NT2/D1 (cell line): ENCODE measurements around the gene B3GNT9.

Experiments
- DNase-seq: peaks from one replicate; pipeline ENCODE4 v3.0.0-alpha.2; 2011; ENCODE audit warnings: low read depth, low spot score
- H3K27me3 ChIP-seq: 2 replicates; pipeline ENCODE4 v1.6.0; 2011; ENCODE audit warnings: mild to moderate bottlenecking; ENCODE audit not compliant: insufficient read length, insufficient read depth
- H3K36me3 ChIP-seq: 2 replicates; pipeline ENCODE4 v1.6.1; 2011; ENCODE audit warnings: mild to moderate bottlenecking, low read length, mixed read lengths; ENCODE audit not compliant: insufficient read depth, insufficient read length
- H3K4me1 ChIP-seq: 2 replicates; pipeline ENCODE4 v1.5.1; 2011; ENCODE audit not compliant: insufficient read depth, insufficient read length
- H3K4me3 ChIP-seq: 2 replicates; pipeline ENCODE4 v1.5.1; 2011; ENCODE audit warnings: low read depth; ENCODE audit not compliant: insufficient read length
- H3K9ac ChIP-seq: 2 replicates; pipeline ENCODE4 v1.6.0; 2011; ENCODE audit warnings: low read depth; ENCODE audit not compliant: insufficient read length
- H3K9me3 ChIP-seq: 2 replicates; pipeline ENCODE4 v1.5.1; 2011; ENCODE audit warnings: mild to moderate bottlenecking, low read length; ENCODE audit not compliant: insufficient read depth
- SUZ12 ChIP-seq: IDR thresholded peaks from 2 replicates; pipeline ENCODE4 v1.6.1; 2011; ENCODE audit not compliant: insufficient read length, insufficient read depth; ENCODE audit errors: extremely low read depth
- YY1 ChIP-seq: IDR thresholded peaks from 2 replicates; pipeline ENCODE4 v1.6.1; 2011; ENCODE audit not compliant: insufficient read length, insufficient read depth
- ZNF274 ChIP-seq: IDR thresholded peaks from 2 replicates; pipeline ENCODE4 v1.6.1; 2011; ENCODE audit warnings: mild to moderate bottlenecking, low read depth, low read length

B3GNT9 gene

DNA sequence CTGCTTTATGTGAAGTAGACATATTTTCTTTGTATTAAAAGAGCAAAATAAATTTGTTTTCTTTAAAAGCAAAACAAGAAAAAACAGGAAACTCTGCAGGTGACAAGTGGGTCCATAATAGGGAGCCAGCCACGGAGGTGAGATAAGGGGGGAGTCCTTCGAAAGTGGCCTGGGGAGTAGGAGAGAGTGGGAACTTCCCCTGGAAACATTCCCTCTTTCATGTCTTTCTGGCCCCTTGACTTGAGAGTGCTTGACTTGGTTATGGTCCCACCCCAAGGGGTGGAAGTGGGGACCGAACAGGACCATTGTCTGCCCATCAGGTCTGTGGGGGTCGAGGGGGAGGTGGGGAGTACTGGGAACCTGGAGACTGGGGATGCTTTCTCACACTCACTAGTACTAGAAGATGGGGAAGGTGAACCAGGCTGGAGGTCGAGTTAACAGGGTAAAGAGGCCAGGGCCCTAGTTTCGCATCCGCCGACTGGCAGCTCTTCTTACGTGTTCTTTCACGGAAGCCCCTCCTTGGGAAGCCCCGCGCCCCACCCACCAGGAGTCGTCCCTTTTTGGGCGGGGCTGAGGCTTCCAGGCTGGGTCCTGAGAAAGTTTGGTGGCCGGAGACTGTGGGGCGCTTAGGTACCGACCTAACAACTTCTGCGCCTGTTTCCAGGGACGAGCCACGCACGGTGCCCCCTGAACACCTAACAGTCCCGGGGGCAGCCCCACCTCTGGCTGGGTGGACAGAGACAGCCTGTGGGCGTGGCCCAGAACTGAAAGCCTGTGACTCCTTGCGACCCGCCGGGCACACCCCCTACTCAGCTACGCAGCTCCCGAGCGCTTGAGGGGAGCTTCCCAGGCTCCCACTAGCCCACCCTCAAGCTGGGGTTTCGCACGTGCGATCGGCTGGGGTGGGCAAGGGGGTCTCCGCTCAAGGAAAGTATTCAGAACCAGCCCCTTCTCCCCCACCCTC, 8.1 kb upstream of the B3GNT9 start:
- H3K27me3 ChIP-seq: peaks cover 99% of the 10 kb centered on the region
- no peak for TF ChIP-seq SUZ12
- no peak for TF ChIP-seq ZNF274
- TF ChIP-seq YY1: no peak
- no peak for DNase-seq
- no peaks in the 10 kb centered on the region for H3K36me3 ChIP-seq
- H3K4me1 ChIP-seq: peaks cover 14% of the 10 kb centered on the region
- H3K4me3 ChIP-seq: peak overlapping the region; percentile 57
- no peaks in the 10 kb centered on the region for H3K9me3 ChIP-seq
- H3K9ac ChIP-seq: peak overlapping the region; percentile 65

DNA sequence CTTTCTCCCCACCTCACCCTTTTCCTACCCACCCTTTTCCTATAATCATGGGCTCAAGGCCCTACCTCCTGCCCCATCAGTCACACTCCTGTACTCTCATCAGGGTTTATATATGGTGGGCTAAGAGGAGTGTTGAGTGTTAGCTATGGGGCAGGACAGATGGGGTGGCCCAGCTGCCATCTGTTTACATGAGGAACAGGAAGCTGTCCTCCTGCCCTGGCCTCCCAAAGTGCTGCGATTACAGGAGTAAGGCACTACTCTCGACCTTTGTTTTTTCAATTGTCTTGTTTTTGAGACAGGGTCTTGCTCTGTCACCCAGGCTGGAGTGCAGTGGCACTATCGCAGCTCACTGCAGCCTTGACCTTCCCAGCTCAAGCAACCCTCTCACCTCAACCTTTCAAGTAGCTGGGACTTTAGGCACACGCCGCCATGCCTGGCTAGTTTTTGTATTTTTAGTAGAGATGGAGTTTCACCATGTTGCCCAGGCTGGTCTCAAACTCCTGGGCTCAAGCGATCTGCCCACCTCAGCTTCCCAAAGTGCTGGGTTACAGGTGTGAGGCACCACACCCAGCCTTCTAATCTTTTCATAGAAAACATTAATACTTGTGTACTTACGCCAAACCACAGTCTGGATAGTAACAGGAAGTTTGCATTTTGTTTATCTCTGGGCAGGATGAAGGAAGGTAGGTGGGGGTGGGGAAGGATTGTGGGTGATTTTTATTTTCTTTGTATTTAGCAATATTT, 7.3 kb upstream of the B3GNT9 start:
- no peak for DNase-seq
- no peaks in the 10 kb centered on the region for H3K9me3 ChIP-seq
- H3K9ac ChIP-seq: no peak overlapping the region
- no peak overlapping the region for H3K4me3 ChIP-seq
- H3K4me1 ChIP-seq: peaks cover 7% of the 10 kb centered on the region
- no peak for TF ChIP-seq YY1
- no peak for TF ChIP-seq SUZ12
- TF ChIP-seq ZNF274: no peak
- peaks cover 98% of the 10 kb centered on the region for H3K27me3 ChIP-seq
- H3K36me3 ChIP-seq: no peaks in the 10 kb centered on the region

DNA sequence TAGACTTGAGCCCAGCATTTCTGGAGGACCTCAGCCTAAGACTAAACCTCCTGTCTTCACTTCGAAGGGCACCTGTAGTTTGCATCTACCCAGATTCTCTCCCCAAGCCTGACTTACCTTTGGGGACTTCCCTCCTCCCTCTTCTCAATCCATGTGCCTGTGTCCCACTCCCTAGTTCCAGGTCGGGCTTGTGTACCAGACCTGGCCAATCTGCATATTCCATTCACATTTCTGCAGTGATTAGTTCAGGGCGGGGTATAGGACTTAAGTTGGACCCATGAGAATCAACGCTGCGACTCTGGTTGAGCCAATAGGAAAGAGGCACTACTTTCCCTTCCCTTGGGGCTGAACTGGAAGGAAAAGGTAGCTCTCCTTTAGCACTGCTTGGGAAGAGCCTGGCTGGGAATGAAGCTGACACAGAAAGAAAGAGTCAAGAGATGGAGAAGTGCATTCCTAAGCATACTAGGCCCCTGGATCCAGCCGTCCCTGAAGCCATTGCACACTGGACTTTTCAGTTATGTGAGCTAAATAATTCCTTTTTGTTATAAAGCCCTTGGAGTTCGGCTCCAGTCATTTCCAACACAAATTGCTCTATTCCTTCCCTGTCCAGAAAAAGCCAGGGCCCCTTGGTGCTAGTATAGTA, 6.4 kb upstream of the B3GNT9 start:
- Histone ChIP-seq H3K9ac (no peak overlapping the region), H3K4me1 (peaks cover 5% of the 10 kb centered on the region), H3K9me3 (no peaks in the 10 kb centered on the region), H3K4me3 (no peak overlapping the region), H3K27me3 (peaks cover 95% of the 10 kb centered on the region), H3K36me3 (no peaks in the 10 kb centered on the region)
- no peak for TF ChIP-seq SUZ12
- TF ChIP-seq ZNF274: no peak
- TF ChIP-seq YY1: no peak
- no peak for DNase-seq

DNA sequence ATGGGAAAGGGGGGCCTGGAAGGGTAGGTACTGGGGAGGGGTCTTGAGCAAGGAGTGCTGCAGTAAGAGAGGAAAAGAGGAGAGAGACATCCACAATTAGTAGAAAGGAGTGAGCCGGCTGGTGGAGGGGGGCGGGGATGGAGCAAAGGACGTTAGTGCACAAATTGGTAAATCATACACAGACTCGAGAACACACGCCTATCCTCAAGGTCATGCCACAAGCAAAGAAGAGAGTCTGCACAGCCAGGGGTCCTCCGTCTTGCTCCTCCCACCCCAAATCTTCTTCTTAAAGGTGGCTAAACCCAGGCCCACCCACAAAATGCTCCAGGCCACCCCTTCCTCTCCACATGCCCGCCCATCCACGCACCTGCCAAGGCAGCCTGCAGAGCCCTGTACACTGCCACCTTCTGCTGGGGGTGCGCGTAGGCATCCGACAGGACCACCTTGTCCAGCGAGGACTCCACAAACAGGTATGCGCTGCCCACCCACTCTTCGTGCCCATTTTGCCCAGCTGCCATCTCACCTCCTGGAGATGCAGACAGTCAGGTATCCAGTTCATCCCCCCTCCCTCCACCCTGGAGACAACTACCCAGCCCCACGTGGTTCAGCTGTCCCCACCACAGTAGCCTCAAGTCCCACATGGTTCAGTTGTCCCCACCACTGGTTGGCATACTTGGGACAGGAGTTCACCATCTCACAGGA, 5.5 kb upstream of the B3GNT9 start:
- Histone ChIP-seq H3K4me1 (peaks cover 10% of the 10 kb centered on the region), H3K4me3 (no peak overlapping the region), H3K36me3 (no peaks in the 10 kb centered on the region), H3K9me3 (no peaks in the 10 kb centered on the region), H3K27me3 (peaks cover 90% of the 10 kb centered on the region), H3K9ac (peak overlapping the region; percentile 57)
- DNase-seq: no peak
- TF ChIP-seq YY1 (no peak), ZNF274 (no peak)

DNA sequence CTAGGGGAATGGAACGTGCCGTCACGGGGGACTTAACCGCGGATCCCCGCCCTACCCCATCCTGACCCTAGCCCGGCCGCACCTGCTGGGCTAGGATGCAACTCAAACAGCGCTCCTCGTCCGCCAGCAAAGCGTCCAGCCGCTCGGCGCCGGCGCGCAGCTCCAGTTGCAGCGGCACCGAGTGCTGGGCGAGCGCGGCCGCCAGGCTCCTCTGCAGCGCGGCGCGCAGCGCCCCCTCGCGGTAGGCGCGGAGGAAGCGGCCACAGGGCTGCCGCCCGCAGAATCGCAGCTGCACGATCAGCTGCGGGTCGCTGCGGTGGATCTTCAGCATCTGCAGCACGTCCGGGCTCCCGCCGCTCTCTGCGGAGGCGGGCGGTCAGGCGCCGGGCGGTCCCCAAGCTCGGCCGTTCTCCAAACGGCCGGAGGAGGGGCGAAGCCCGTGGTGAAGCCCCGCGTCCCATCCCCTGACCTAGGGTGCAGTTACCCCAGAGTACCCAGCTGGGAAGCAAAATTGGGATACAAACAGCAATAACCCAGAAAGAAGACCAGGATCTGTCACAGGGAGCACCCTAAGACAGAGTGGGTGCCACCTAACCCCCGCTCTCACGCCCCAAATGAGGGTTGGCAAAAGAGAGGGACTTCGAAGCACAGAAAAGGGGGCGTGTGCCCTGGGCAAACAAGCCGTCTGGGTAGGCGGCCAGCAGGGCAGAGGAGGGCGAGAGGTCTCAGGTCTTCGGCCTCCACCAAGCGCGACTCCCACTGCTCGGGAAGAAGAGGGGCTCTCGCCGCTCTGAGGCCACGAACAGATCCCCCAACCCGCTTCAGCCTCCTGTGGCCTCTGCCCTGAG, 4.7 kb upstream of the B3GNT9 start:
- Histone ChIP-seq H3K27me3 (peaks cover 83% of the 10 kb centered on the region), H3K9me3 (no peaks in the 10 kb centered on the region), H3K4me1 (peaks cover 13% of the 10 kb centered on the region), H3K36me3 (no peaks in the 10 kb centered on the region), H3K4me3 (peak overlapping the region; percentile 26), H3K9ac (peak overlapping the region; percentile 57)
- TF ChIP-seq YY1 (no peak), SUZ12 (peak; percentile 55)
- peak; percentile 71 for DNase-seq

DNA sequence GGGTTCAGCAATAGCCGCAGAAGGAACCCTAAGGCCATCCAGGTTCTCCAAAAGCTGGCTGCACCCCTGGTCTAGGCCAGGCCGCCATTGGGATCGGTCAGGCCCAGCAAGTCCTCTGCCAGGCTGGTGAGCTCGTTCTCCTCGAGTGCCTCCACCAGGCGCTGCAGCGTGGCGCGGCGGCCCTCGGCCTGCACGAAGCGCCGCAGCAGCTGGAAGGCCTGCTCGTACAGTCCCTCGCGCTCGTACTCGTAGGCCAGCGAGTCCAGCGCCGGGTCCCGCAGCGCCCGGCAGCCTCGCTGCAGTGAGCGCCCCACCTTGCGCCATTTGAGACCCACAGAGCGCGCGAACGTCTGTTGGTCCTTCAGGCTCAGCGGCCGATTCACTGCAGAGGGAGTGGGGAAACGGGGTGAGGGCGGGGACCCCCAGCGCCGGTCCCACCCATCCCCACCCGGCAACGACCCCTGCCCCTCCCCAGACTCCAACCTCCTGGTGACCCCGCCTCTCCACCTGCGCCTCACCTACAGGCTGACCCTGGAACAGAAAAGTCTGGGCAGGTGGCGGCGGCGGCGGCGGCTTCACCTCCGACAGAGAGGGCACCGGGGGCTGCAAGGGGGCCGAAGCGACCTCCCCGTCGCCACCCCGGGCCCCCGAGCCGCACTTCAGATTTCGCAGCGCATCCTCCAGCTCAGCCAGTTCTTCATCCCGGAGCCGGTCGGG, 3.9 kb upstream of the B3GNT9 start:
- peak overlapping the region; percentile 57 for H3K9ac ChIP-seq
- peak; percentile 11 for TF ChIP-seq SUZ12
- TF ChIP-seq ZNF274: no peak
- H3K9me3 ChIP-seq: no peaks in the 10 kb centered on the region; the same call in 1 of the 2 replicates
- H3K4me3 ChIP-seq: peak overlapping the region; percentile 26
- peaks cover 3% of the 10 kb centered on the region for H3K36me3 ChIP-seq
- DNase-seq: no peak
- peaks cover 13% of the 10 kb centered on the region for H3K4me1 ChIP-seq
- peaks cover 76% of the 10 kb centered on the region for H3K27me3 ChIP-seq
